ENCODE measurements around the gene TMEM94.

The TMEM94 gene

DNA sequence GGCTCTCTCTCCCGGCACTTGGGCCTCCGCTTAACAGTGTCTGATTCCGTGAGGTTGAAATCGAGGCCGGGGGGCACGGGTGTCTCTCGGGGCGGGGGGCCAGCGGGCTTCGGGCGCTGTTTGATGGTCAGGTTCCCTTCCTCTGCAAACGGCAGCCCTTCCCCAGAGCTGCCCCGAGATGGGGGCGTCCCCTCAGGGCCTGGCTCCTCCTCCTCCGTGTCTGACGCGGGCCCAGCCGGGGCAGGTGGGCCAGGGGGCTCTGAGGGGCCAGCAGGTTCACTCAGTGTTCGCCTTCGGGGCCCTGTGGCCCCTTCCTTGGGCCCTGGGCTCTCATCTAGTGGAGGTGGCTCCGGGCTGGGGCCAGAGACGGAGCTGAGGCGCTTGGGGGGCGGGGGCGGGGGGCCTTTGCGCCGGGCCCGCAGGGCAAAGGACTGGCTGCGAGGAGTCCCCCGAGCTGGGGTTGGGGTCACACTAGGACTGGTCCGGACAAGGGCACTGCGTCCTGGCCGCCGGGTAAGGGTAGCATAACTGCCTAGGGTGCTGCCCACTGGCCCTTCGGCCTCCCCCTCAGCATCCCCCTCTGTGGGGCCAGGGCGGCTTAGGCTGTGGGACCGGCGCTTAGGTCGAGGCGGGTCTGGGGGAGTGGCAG, 45.8 kb downstream of the TMEM94 start:
- H3K9me2 ChIP-seq (ENCODE audit: low read depth, low read length), result no peaks in the 10 kb centered on the region
- H3K27ac ChIP-seq (ENCODE audit: low read depth, low read length, poor library complexity, severe bottlenecking), result no peak overlapping the region
- H3K4me2 ChIP-seq (ENCODE audit: low read length), result no peak overlapping the region
- no peak overlapping the region for H3K9ac ChIP-seq (ENCODE audit: low read length)
- H3K4me3 ChIP-seq (ENCODE audit: low read depth, low read length, poor library complexity, severe bottlenecking), result no peak overlapping the region
- H3F3A ChIP-seq (ENCODE audit: insufficient read depth, low read length), result no peaks in the 10 kb centered on the region
- peaks cover 9% of the 10 kb centered on the region for H3K27me3 ChIP-seq (ENCODE audit: insufficient read depth, low read length)
- H2AFZ ChIP-seq (ENCODE audit: low read length), result no peak overlapping the region
- no peaks in the 10 kb centered on the region for H3K9me3 ChIP-seq (ENCODE audit: low read length)
- no peaks in the 10 kb centered on the region for H3K79me2 ChIP-seq (ENCODE audit: insufficient read depth, low read length)
- peaks cover 14% of the 10 kb centered on the region for H3K36me3 ChIP-seq (ENCODE audit: insufficient read depth, low read length)
- no peaks in the 10 kb centered on the region for H4K20me1 ChIP-seq (ENCODE audit: insufficient read depth, low read length)
- no peaks in the 10 kb centered on the region for H3K4me1 ChIP-seq (ENCODE audit: insufficient read depth, low read length, severe bottlenecking)
- TF ChIP-seq, protein P1, sequence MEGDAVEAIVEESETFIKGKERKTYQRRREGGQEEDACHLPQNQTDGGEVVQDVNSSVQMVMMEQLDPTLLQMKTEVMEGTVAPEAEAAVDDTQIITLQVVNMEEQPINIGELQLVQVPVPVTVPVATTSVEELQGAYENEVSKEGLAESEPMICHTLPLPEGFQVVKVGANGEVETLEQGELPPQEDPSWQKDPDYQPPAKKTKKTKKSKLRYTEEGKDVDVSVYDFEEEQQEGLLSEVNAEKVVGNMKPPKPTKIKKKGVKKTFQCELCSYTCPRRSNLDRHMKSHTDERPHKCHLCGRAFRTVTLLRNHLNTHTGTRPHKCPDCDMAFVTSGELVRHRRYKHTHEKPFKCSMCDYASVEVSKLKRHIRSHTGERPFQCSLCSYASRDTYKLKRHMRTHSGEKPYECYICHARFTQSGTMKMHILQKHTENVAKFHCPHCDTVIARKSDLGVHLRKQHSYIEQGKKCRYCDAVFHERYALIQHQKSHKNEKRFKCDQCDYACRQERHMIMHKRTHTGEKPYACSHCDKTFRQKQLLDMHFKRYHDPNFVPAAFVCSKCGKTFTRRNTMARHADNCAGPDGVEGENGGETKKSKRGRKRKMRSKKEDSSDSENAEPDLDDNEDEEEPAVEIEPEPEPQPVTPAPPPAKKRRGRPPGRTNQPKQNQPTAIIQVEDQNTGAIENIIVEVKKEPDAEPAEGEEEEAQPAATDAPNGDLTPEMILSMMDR (IDR thresholded peaks at IDR 0.05; ENCODE audit: low read length), result no peak
- TF ChIP-seq EZH2 (IDR thresholded peaks at IDR 0.05; ENCODE audit: borderline replicate concordance, low read length), result no peak

DNA sequence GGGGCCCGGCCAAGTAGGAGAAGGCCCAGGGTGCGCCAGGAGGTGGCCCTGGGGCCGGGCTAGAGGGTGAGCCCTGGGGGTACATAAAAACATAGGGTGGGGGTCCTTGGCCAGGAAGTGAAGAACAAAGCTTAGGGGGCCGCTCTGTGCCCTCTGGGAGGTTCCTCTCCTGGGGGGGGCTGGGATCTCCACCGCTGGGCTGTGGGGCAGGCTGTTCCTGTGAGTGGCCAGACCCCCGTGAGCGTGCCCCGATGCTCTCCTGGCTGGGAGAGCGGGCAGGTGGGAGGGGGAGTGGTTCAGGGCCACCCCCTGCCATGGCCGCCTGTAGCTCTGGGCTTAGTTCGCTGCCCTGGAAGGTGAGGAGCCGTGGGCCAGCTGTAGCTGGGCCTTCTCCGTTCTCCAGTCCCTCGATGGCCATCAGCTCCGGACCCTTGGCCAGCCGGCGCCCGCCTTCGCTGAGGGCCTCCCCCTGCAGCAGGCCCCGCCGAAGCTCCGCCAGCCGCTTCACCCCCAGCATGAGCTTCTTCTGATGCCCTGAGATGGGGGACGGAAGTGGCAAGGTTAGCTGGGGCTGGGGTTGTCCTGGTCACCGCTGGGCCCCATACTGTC, 46.4 kb downstream of the TMEM94 start:
- no peak overlapping the region for H2AFZ ChIP-seq (ENCODE audit: low read length)
- H3K36me3 ChIP-seq (ENCODE audit: insufficient read depth, low read length), result peaks cover 12% of the 10 kb centered on the region
- TF ChIP-seq, protein P1 (IDR thresholded peaks at IDR 0.05; ENCODE audit: low read length), result no peak
- no peak for TF ChIP-seq EZH2 (IDR thresholded peaks at IDR 0.05; ENCODE audit: borderline replicate concordance, low read length)
- peaks cover 13% of the 10 kb centered on the region for H3K27me3 ChIP-seq (ENCODE audit: insufficient read depth, low read length)
- no peaks in the 10 kb centered on the region for H3K9me2 ChIP-seq (ENCODE audit: low read depth, low read length)
- H3K4me2 ChIP-seq (ENCODE audit: low read length), result no peak overlapping the region
- no peaks in the 10 kb centered on the region for H3K79me2 ChIP-seq (ENCODE audit: insufficient read depth, low read length)
- H3K27ac ChIP-seq (ENCODE audit: low read depth, low read length, poor library complexity, severe bottlenecking), result no peak overlapping the region
- no peaks in the 10 kb centered on the region for H4K20me1 ChIP-seq (ENCODE audit: insufficient read depth, low read length)
- no peaks in the 10 kb centered on the region for H3K9me3 ChIP-seq (ENCODE audit: low read length)
- no peaks in the 10 kb centered on the region for H3K4me1 ChIP-seq (ENCODE audit: insufficient read depth, low read length, severe bottlenecking)
- no peak overlapping the region for H3K9ac ChIP-seq (ENCODE audit: low read length)
- no peak overlapping the region for H3K4me3 ChIP-seq (ENCODE audit: low read depth, low read length, poor library complexity, severe bottlenecking)
- H3F3A ChIP-seq (ENCODE audit: insufficient read depth, low read length), result no peaks in the 10 kb centered on the region

DNA sequence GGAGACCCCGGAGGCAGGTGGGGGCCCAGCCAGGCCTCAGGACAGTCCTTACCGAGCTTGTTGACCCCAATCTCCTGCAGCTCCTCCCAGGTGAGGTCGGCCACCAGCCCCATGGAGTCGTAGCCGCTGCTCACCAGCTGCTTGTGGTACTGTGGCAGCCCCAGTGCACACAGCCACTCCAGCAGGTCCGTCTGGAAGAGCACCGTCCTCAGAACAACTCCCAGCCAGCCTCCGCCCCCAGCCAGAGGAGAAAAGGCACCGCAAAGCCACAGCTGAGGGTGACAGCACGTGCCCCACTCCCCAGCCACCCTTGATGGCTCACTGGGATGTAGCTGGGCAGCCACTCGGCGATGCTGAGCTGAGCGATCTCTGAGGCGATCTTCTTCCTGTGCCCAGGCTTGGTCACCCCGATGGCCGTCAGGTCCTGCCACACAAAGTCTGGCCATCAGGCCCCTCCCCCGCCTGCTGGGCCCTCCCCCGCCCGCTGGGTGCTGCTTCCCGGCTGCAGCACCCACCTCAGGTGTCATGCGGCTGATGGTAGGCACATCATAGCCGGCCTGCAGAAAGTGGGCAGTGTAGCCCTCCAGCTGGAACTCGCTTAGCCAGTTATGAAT, 47.0 kb downstream of the TMEM94 start:
- Histone ChIP-seq H3K4me3 (ENCODE audit: low read depth, low read length, poor library complexity, severe bottlenecking) (no peak overlapping the region), H3F3A (ENCODE audit: insufficient read depth, low read length) (no peaks in the 10 kb centered on the region), H3K9ac (ENCODE audit: low read length) (no peak overlapping the region), H3K9me3 (ENCODE audit: low read length) (no peaks in the 10 kb centered on the region), H3K4me2 (ENCODE audit: low read length) (no peak overlapping the region), H3K79me2 (ENCODE audit: insufficient read depth, low read length) (no peaks in the 10 kb centered on the region), H3K9me2 (ENCODE audit: low read depth, low read length) (no peaks in the 10 kb centered on the region), H3K4me1 (ENCODE audit: insufficient read depth, low read length, severe bottlenecking) (no peaks in the 10 kb centered on the region), H3K36me3 (ENCODE audit: insufficient read depth, low read length) (peaks cover 7% of the 10 kb centered on the region), H2AFZ (ENCODE audit: low read length) (no peak overlapping the region), H3K27ac (ENCODE audit: low read depth, low read length, poor library complexity, severe bottlenecking) (no peak overlapping the region), H4K20me1 (ENCODE audit: insufficient read depth, low read length) (no peaks in the 10 kb centered on the region), H3K27me3 (ENCODE audit: insufficient read depth, low read length) (peaks cover 13% of the 10 kb centered on the region)
- TF ChIP-seq EZH2 (IDR thresholded peaks at IDR 0.05; ENCODE audit: borderline replicate concordance, low read length), result no peak
- TF ChIP-seq, protein P1 (IDR thresholded peaks at IDR 0.05; ENCODE audit: low read length), result no peak

Measured in OCI-LY1 (cell line).